DOHH2 (cell line): ENCODE results near the gene ARL15.

ENCODE experiments used
- H3F3A ChIP-seq: fragments of 200-600 bp; sonication (generic), shearing (Covaris generic); 2 replicates; pipeline ENCODE4 v1.6.0; 2016; ENCODE audit warnings: antibody characterized with exemption, mild to moderate bottlenecking; ENCODE audit not compliant: control insufficient read depth, insufficient read depth
- H3K27ac ChIP-seq: fragments of 200-600 bp; sonication (generic); 2 replicates; pipeline ENCODE4 v1.5.1; 2014; ENCODE audit warnings: low read depth, mild to moderate bottlenecking, low read length, moderate library complexity
- H3K27me3 ChIP-seq: fragments of 200-600 bp; sonication (generic); 2 replicates; pipeline ENCODE4 v1.6.1; 2014; ENCODE audit warnings: mild to moderate bottlenecking, low read length, mixed read lengths; ENCODE audit not compliant: control insufficient read depth
- H3K36me3 ChIP-seq: fragments of 200-600 bp; sonication (generic); 2 replicates; pipeline ENCODE4 v1.6.1; 2014; ENCODE audit warnings: mild to moderate bottlenecking, low read length, moderate library complexity, mixed read lengths; ENCODE audit not compliant: control insufficient read depth
- H3K4me1 ChIP-seq: fragments of 200-600 bp; sonication (generic); 2 replicates; pipeline ENCODE4 v1.6.1; 2014; ENCODE audit warnings: mild to moderate bottlenecking, low read length, mixed read lengths; ENCODE audit not compliant: control insufficient read depth
- H3K4me2 ChIP-seq: fragments of 200-600 bp; sonication (generic); 2 replicates; pipeline ENCODE4 v1.6.0; 2014; ENCODE audit warnings: mild to moderate bottlenecking, low read length, moderate library complexity
- H3K4me3 ChIP-seq: fragments of 200-600 bp; sonication (generic); 2 replicates; pipeline ENCODE4 v1.5.1; 2014; ENCODE audit warnings: mild to moderate bottlenecking, low read length, mixed read lengths
- H3K79me2 ChIP-seq: fragments of 200-600 bp; sonication (generic); 2 replicates; pipeline ENCODE4 v1.6.1; 2014; ENCODE audit warnings: mild to moderate bottlenecking, low read length, mixed read lengths; ENCODE audit not compliant: control insufficient read depth
- H3K9me2 ChIP-seq: fragments of 200-600 bp; sonication (generic); replicated peaks from 2 replicates; pipeline ENCODE4 v1.6.1; 2014; ENCODE audit warnings: mild to moderate bottlenecking, low read length, mixed read lengths; ENCODE audit not compliant: control insufficient read depth
- H3K9me3 ChIP-seq: fragments of 200-600 bp; sonication (generic); 2 replicates; pipeline ENCODE4 v1.6.1; 2014; ENCODE audit warnings: antibody characterized with exemption, low read length, mixed read lengths; ENCODE audit not compliant: control insufficient read depth, insufficient read depth
- H4K20me1 ChIP-seq: fragments of 200-600 bp; sonication (generic); 2 replicates; pipeline ENCODE4 v1.6.0; 2014; ENCODE audit warnings: low read depth, mild to moderate bottlenecking, antibody characterized with exemption, low read length, moderate library complexity; ENCODE audit not compliant: control insufficient read depth, insufficient read depth
- CTCF ChIP-seq: fragments of 200-600 bp; sonication (generic); IDR thresholded peaks from one replicate; pipeline ENCODE4 v1.5.1; 2014; ENCODE audit warnings: antibody characterized with exemption, mild to moderate bottlenecking, low read depth, low read length; ENCODE audit not compliant: poor library complexity, severe bottlenecking
- EZH2phosphoT487 ChIP-seq: fragments of 200-600 bp; sonication (generic); IDR thresholded peaks from 2 replicates; pipeline ENCODE4 v1.6.1; 2017; ENCODE audit warnings: borderline replicate concordance, mild to moderate bottlenecking, antibody characterized with exemption, low read length, moderate library complexity, mixed read lengths

The ARL15 gene

GRCh38 chr5:54205453-54205852 is 104.9 kb downstream of the ARL15 start:
- Histone ChIP-seq H3K9me2 (no peaks in the 10 kb centered on the region), H3K36me3 (no peaks in the 10 kb centered on the region), H4K20me1 (no peaks in the 10 kb centered on the region), H3K4me3 (no peak overlapping the region), H3K27ac (no peak overlapping the region), H3K27me3 (no peaks in the 10 kb centered on the region), H3K9me3 (no peaks in the 10 kb centered on the region), H3K4me2 (no peak overlapping the region), H3K79me2 (no peaks in the 10 kb centered on the region), H3K4me1 (no peaks in the 10 kb centered on the region), H3F3A (no peaks in the 10 kb centered on the region)
- no peak for TF ChIP-seq CTCF
- no peak for TF ChIP-seq EZH2phosphoT487

- Histone ChIP-seq H3K27me3 (no peaks in the 10 kb centered on the region), H3K4me1 (no peaks in the 10 kb centered on the region), H3K9me2 (no peaks in the 10 kb centered on the region), H4K20me1 (no peaks in the 10 kb centered on the region), H3K4me2 (no peak overlapping the region), H3K27ac (no peak overlapping the region), H3K79me2 (no peaks in the 10 kb centered on the region), H3K36me3 (no peaks in the 10 kb centered on the region), H3F3A (no peaks in the 10 kb centered on the region), H3K9me3 (no peaks in the 10 kb centered on the region), H3K4me3 (no peak overlapping the region)
- no peak for TF ChIP-seq CTCF
Observed at GRCh38 chr5:54197018-54197417, 113.4 kb downstream of the ARL15 start.

GRCh38 chr5:54195701-54196100 is 114.7 kb downstream of the ARL15 start:
- H3K9me3 ChIP-seq = no peaks in the 10 kb centered on the region
- H3K27ac ChIP-seq = no peak overlapping the region
- no peaks in the 10 kb centered on the region for H3K36me3 ChIP-seq
- no peak for TF ChIP-seq CTCF
- TF ChIP-seq EZH2phosphoT487 = no peak
- H3K27me3 ChIP-seq = no peaks in the 10 kb centered on the region
- H3K9me2 ChIP-seq = no peaks in the 10 kb centered on the region
- no peaks in the 10 kb centered on the region for H3K79me2 ChIP-seq
- H3K4me3 ChIP-seq = no peak overlapping the region
- H3K4me2 ChIP-seq = no peak overlapping the region
- no peaks in the 10 kb centered on the region for H3F3A ChIP-seq
- no peaks in the 10 kb centered on the region for H3K4me1 ChIP-seq
- no peaks in the 10 kb centered on the region for H4K20me1 ChIP-seq

- TF ChIP-seq CTCF = no peak
- no peak for TF ChIP-seq EZH2phosphoT487
Observed at GRCh38 chr5:54194318-54194717, 116.1 kb downstream of the ARL15 start.

More at GRCh38 chr5:54194318-54194717, 116.1 kb downstream of the ARL15 start:
- Histone ChIP-seq H3K4me1 (no peaks in the 10 kb centered on the region), H3K27me3 (no peaks in the 10 kb centered on the region), H3K79me2 (no peaks in the 10 kb centered on the region), H4K20me1 (no peaks in the 10 kb centered on the region), H3F3A (no peaks in the 10 kb centered on the region), H3K27ac (no peak overlapping the region), H3K9me3 (no peaks in the 10 kb centered on the region), H3K36me3 (no peaks in the 10 kb centered on the region), H3K9me2 (no peaks in the 10 kb centered on the region), H3K4me2 (no peak overlapping the region), H3K4me3 (no peak overlapping the region)
